Mucosa of stomach (tissue), 1 donor: ENCODE data around the gene KLK14.

Source experiments
- H3K27me3 ChIP-seq: one replicate; pipeline ENCODE4 v1.7.0; 2013; ENCODE audit warnings: mild to moderate bottlenecking, low read length; ENCODE audit not compliant: control insufficient read depth, insufficient read depth
- H3K36me3 ChIP-seq: one replicate; pipeline ENCODE4 v1.7.0; 2013; ENCODE audit warnings: low read length; ENCODE audit not compliant: control insufficient read depth, insufficient read depth
- H3K4me1 ChIP-seq: one replicate; pipeline ENCODE4 v1.7.0; 2013; ENCODE audit warnings: mild to moderate bottlenecking, low read length; ENCODE audit not compliant: control insufficient read depth, insufficient read depth
- H3K4me3 ChIP-seq: one replicate; pipeline ENCODE4 v1.7.0; 2013; ENCODE audit warnings: low read length
- H3K9ac ChIP-seq: one replicate; pipeline ENCODE4 v1.7.0; 2013; ENCODE audit warnings: mild to moderate bottlenecking, low read length, moderate library complexity
- H3K9me3 ChIP-seq: one replicate; pipeline ENCODE4 v1.7.0; 2013; ENCODE audit warnings: mild to moderate bottlenecking, low read length, moderate library complexity; ENCODE audit not compliant: control insufficient read depth
- donor health status: Pancreatic carcinoma.

KLK14 gene

GRCh38 chr19:51079481-51080110 lies 3.1 kb downstream of the KLK14 start:
- no peak overlapping the region for H3K9ac ChIP-seq
- no peaks in the 10 kb centered on the region for H3K9me3 ChIP-seq
- peaks cover 17% of the 10 kb centered on the region for H3K27me3 ChIP-seq
- no peak overlapping the region for H3K4me3 ChIP-seq
- H3K4me1 ChIP-seq, result no peaks in the 10 kb centered on the region
- H3K36me3 ChIP-seq, result no peaks in the 10 kb centered on the region

- Histone ChIP-seq H3K9ac (no peak overlapping the region), H3K36me3 (no peaks in the 10 kb centered on the region), H3K27me3 (peaks cover 10% of the 10 kb centered on the region), H3K4me3 (no peak overlapping the region), H3K4me1 (no peaks in the 10 kb centered on the region), H3K9me3 (no peaks in the 10 kb centered on the region)
These were observed 4.0 kb downstream of the KLK14 start for GRCh38 chr19:51078731-51079130.

- Histone ChIP-seq H3K27me3 (peaks cover 8% of the 10 kb centered on the region), H3K36me3 (no peaks in the 10 kb centered on the region), H3K4me1 (no peaks in the 10 kb centered on the region), H3K9ac (no peak overlapping the region), H3K4me3 (no peak overlapping the region), H3K9me3 (no peaks in the 10 kb centered on the region)
These were observed 4.6 kb downstream of the KLK14 start for GRCh38 chr19:51078104-51078503.

- Histone ChIP-seq H3K9me3 (no peaks in the 10 kb centered on the region), H3K36me3 (no peaks in the 10 kb centered on the region), H3K27me3 (no peaks in the 10 kb centered on the region)
These were observed 6.0 kb downstream of the KLK14 start for GRCh38 chr19:51076631-51077213.

GRCh38 chr19:51075998-51076397 lies 6.7 kb downstream of the KLK14 start:
- Histone ChIP-seq H3K9ac (no peak overlapping the region), H3K4me1 (no peaks in the 10 kb centered on the region), H3K9me3 (no peaks in the 10 kb centered on the region), H3K27me3 (no peaks in the 10 kb centered on the region), H3K36me3 (no peaks in the 10 kb centered on the region), H3K4me3 (no peak overlapping the region)

More at GRCh38 chr19:51076631-51077213, 6.0 kb downstream of the KLK14 start:
- Histone ChIP-seq H3K9ac (no peak overlapping the region), H3K4me1 (no peaks in the 10 kb centered on the region), H3K4me3 (no peak overlapping the region)

- no peaks in the 10 kb centered on the region for H3K4me1 ChIP-seq
- no peak overlapping the region for H3K4me3 ChIP-seq
- H3K9ac ChIP-seq, result no peak overlapping the region
- H3K27me3 ChIP-seq, result no peaks in the 10 kb centered on the region
- no peaks in the 10 kb centered on the region for H3K9me3 ChIP-seq
- H3K36me3 ChIP-seq, result no peaks in the 10 kb centered on the region
These were observed 11.6 kb downstream of the KLK14 start for GRCh38 chr19:51071095-51071405.

- Histone ChIP-seq H3K27me3 (no peaks in the 10 kb centered on the region), H3K4me3 (no peak overlapping the region), H3K36me3 (no peaks in the 10 kb centered on the region), H3K9me3 (no peaks in the 10 kb centered on the region), H3K9ac (no peak overlapping the region), H3K4me1 (no peaks in the 10 kb centered on the region)
These were observed 12.2 kb downstream of the KLK14 start for GRCh38 chr19:51070334-51071094.

GRCh38 chr19:51066393-51067186 lies 16.1 kb downstream of the KLK14 start:
- Histone ChIP-seq H3K36me3 (no peaks in the 10 kb centered on the region), H3K9ac (no peak overlapping the region), H3K27me3 (peaks cover 4% of the 10 kb centered on the region), H3K4me1 (peaks cover 8% of the 10 kb centered on the region), H3K4me3 (no peak overlapping the region), H3K9me3 (no peaks in the 10 kb centered on the region)

GRCh38 chr19:51065221-51065960 lies 17.3 kb downstream of the KLK14 start:
- Histone ChIP-seq H3K27me3 (peaks cover 4% of the 10 kb centered on the region), H3K9ac (no peak overlapping the region), H3K9me3 (no peaks in the 10 kb centered on the region), H3K4me1 (peaks cover 8% of the 10 kb centered on the region), H3K36me3 (no peaks in the 10 kb centered on the region), H3K4me3 (no peak overlapping the region)

GRCh38 chr19:51064534-51065220 lies 18.0 kb downstream of the KLK14 start, which contains the start of gene KLK13:
Gene KLK13, minus strand, starts transcription at chr19:51065092. Its CDS starts 25 bp downstream, at chr19:51065067.
- no peak within 1 kb of the TSS for H3K4me3 ChIP-seq
- peaks cover 8% of the 10 kb centered on the region for H3K4me1 ChIP-seq

GRCh38 chr19:51063664-51064063 lies 19.0 kb downstream of the KLK14 start:
- Histone ChIP-seq H3K9ac (no peak overlapping the region), H3K27me3 (peaks cover 4% of the 10 kb centered on the region), H3K4me1 (peaks cover 8% of the 10 kb centered on the region), H3K4me3 (no peak overlapping the region), H3K36me3 (no peaks in the 10 kb centered on the region), H3K9me3 (no peaks in the 10 kb centered on the region)

More at GRCh38 chr19:51064534-51065220, 18.0 kb downstream of the KLK14 start, which contains the start of gene KLK13:
- Histone ChIP-seq H3K27me3 (peaks cover 4% of the 10 kb centered on the region), H3K9ac (no peak within 1 kb of the TSS), H3K9me3 (no peaks in the 10 kb centered on the region), H3K36me3 (no peaks in the 10 kb centered on the region)
